SIG-M5 treated with dmso at 0.1 percent for 504 hours (cell line): Measurements from ENCODE around the gene INHBB.
"Not testable (repeated sequence)": the region's sequence is repeated elsewhere in the genome, so short reads cannot be mapped to it uniquely, and the experiment has no call there.

ENCODE experiments used
- DNase-seq: peaks from one replicate; lab custom pipeline; 2025; ENCODE audit not compliant: unreplicated experiment; lab: John Stamatoyannopoulos, UW

Gene INHBB

GRCh38 chr2:120346026-120346666 lies at the start of gene INHBB:
TSS of gene INHBB (plus strand) at chr2:120346136. CDS start at chr2:120346189, 53 bp downstream.
- DNase-seq: peak; percentile 15

- DNase-seq: no peak
Observed at GRCh38 chr2:120298173-120298835, 47.6 kb upstream of the INHBB start.

- DNase-seq: no peak
Observed at GRCh38 chr2:120299004-120299403, 46.9 kb upstream of the INHBB start.

- DNase-seq: no peak
Observed at GRCh38 chr2:120299561-120299960, 46.4 kb upstream of the INHBB start.

GRCh38 chr2:120300385-120300784 lies 45.6 kb upstream of the INHBB start:
- DNase-seq: no peak

GRCh38 chr2:120301284-120301683 lies 44.7 kb upstream of the INHBB start:
- DNase-seq: no peak

GRCh38 chr2:120302301-120302700 lies 43.6 kb upstream of the INHBB start:
- no peak for DNase-seq

- no peak for DNase-seq
Observed at GRCh38 chr2:120303177-120303576, 42.8 kb upstream of the INHBB start.

GRCh38 chr2:120305296-120305695 lies 40.6 kb upstream of the INHBB start:
- peak; percentile 29 for DNase-seq

GRCh38 chr2:120305937-120306490 lies 39.9 kb upstream of the INHBB start:
- peak; percentile 28 for DNase-seq

- no peak for DNase-seq
Observed at GRCh38 chr2:120307482-120307881, 38.5 kb upstream of the INHBB start.

GRCh38 chr2:120308038-120308910 lies 37.7 kb upstream of the INHBB start:
- no peak for DNase-seq

GRCh38 chr2:120310136-120310535 lies 35.8 kb upstream of the INHBB start:
- no peak for DNase-seq

- DNase-seq: not testable (repeated sequence)
Observed at GRCh38 chr2:120310841-120311240, 35.1 kb upstream of the INHBB start.

GRCh38 chr2:120312076-120312475 lies 33.9 kb upstream of the INHBB start:
- no peak for DNase-seq

- peak; percentile 68 for DNase-seq
Observed at GRCh38 chr2:120312860-120313694, 32.9 kb upstream of the INHBB start.

- no peak for DNase-seq
Observed at GRCh38 chr2:120313695-120314615, 32.0 kb upstream of the INHBB start.

GRCh38 chr2:120314690-120315366 lies 31.1 kb upstream of the INHBB start:
- DNase-seq: no peak
